ENCODE results near the gene PTPRT.

The PTPRT gene

DNA sequence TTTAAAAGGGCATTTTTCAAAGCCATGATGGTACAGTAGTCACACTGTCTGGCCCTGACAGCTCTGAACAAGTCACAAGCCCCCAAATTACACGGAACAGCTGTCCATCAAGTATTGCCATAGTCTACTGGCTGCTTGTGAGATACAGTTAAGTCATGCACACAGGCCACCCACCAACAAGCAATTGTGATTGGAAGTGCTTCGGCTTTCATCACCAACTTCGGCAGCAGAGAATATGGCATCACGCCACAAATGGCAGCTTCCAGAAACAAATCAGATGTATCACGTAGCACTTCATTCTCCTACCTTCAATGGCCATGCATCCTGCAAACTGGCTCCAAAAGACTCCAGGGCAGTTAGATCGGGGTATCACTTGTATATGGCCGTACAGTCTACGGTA is 160.5 kb downstream of the PTPRT start:
- no peak for DNase-seq (ENCODE audit: low read depth)

GRCh38 chr20:43028470-43028869 is 161.2 kb downstream of the PTPRT start:
- TF ChIP-seq, protein P1, sequence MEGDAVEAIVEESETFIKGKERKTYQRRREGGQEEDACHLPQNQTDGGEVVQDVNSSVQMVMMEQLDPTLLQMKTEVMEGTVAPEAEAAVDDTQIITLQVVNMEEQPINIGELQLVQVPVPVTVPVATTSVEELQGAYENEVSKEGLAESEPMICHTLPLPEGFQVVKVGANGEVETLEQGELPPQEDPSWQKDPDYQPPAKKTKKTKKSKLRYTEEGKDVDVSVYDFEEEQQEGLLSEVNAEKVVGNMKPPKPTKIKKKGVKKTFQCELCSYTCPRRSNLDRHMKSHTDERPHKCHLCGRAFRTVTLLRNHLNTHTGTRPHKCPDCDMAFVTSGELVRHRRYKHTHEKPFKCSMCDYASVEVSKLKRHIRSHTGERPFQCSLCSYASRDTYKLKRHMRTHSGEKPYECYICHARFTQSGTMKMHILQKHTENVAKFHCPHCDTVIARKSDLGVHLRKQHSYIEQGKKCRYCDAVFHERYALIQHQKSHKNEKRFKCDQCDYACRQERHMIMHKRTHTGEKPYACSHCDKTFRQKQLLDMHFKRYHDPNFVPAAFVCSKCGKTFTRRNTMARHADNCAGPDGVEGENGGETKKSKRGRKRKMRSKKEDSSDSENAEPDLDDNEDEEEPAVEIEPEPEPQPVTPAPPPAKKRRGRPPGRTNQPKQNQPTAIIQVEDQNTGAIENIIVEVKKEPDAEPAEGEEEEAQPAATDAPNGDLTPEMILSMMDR (conservative IDR thresholded peaks at IDR 0.05; ENCODE audit: low read length), result no peak
- no peak for DNase-seq (ENCODE audit: low read depth)
- no peak overlapping the region for H3K4me3 ChIP-seq (ENCODE audit: low read length)

More for the DNA sequence above, 160.5 kb downstream of the PTPRT start:
- TF ChIP-seq, protein P1 (conservative IDR thresholded peaks at IDR 0.05; ENCODE audit: low read length), result no peak
- no peak overlapping the region for H3K4me3 ChIP-seq (ENCODE audit: low read length)

DNA sequence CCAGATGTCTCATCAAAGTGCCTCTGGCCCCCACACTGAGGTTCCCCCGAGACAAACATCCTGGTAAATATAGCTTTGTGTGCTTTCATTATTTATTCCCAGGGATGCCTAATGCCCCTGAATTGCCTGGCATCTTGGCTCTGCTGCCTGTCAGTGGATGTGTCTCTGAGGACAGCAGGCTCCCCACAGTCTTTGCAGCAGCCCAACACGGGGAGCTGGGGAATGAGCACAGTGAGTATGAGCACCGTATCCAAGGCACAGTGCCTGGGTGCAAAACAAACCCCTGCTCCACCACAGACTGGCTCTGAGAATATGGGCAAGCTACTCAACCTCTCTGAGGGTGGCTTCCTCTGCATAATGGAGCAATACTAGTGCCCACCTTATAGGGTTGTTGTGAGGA is 165.9 kb downstream of the PTPRT start:
- TF ChIP-seq, protein P1 (conservative IDR thresholded peaks at IDR 0.05; ENCODE audit: low read length), result no peak
- no peak overlapping the region for H3K4me3 ChIP-seq (ENCODE audit: low read length)
- no peak for DNase-seq (ENCODE audit: low read depth)

DNA sequence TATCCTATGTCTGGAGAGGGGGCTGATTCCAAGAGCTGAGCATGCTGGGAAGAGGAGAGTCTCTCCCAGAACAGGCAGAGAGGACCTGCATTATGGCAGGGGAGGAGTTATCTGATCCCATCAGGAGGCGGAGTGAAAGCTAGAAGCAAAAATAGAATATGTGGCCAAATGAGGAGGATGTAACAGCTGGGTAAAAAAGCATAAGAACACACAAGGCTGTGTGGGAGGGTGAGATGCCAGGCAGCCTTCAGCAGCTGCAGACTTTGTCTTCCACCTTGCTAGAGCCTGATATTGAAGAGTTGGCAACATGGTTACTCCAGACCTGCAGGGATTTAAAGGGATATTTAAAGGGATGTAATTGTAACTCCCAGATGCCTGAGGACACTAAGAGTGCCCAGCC is 167.1 kb downstream of the PTPRT start:
- no peak for DNase-seq (ENCODE audit: low read depth)
- no peak overlapping the region for H3K4me3 ChIP-seq (ENCODE audit: low read length)
- TF ChIP-seq, protein P1 (conservative IDR thresholded peaks at IDR 0.05; ENCODE audit: low read length), result no peak

DNA sequence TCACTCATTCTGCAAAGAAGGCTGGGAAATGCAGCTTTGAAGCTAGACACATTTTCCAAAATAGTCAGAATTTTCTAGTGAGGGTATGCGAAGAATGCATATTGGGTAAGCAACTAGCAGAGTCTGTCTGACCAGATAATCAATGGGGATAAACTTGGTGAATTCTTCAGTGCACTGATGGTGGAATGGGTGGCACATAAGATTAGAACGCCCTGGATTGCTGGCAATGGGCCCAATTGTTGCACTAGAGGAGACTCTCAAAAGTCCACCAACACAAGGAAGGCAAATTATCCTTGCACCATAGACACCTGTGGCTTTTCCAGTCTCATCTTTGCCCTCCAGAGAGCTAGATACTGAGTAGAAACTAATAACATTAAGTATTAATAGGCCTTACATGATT is 167.6 kb downstream of the PTPRT start:
- DNase-seq (ENCODE audit: low read depth), result no peak
- TF ChIP-seq, protein P1 (conservative IDR thresholded peaks at IDR 0.05; ENCODE audit: low read length), result no peak
- no peak overlapping the region for H3K4me3 ChIP-seq (ENCODE audit: low read length)

DNA sequence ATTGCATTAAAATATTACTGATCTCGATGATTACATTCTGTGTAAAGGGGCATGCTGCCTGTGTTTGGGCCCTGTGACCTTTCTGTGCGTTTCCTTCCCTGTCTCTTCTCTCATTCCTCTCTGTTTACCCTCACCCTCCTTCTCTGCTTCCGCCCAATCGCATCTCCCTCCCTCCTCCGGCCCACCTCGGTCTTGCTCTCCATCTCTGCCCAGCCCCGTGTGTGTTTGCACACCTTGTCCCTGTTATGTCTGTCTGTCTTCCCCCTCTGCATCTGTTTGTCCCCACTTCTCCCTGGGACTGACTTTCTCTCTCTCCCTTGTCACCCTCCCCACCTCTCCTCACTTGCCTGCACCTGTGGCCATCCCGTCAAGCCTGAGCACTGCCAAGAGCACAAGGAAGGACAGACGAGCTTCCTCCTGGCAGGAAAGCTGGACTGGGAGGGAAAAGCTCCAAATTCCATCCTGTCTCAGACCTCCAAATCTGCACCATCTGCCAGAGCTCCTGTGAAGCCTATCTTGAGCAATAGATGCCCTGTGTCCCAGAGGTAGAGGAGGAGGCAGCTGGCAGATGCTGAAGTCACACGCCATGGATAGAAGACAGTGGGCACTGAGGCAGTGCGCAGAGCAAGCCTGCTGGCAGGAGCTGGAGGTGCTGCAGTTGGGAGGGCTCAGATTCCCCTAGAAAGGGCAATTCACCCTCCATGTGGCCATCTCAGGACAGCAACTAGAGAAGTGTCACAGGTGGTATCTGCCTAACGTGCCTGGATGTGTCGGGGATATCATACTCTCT is 172.3 kb downstream of the PTPRT start:
- DNase-seq (ENCODE audit: low read depth), result no peak
- H3K4me3 ChIP-seq (ENCODE audit: low read length), result no peak overlapping the region
- TF ChIP-seq, protein P1 (conservative IDR thresholded peaks at IDR 0.05; ENCODE audit: low read length), result no peak

- no peak overlapping the region for H3K4me3 ChIP-seq (ENCODE audit: low read length)
- no peak for DNase-seq (ENCODE audit: low read depth)
- TF ChIP-seq, protein P1 (conservative IDR thresholded peaks at IDR 0.05; ENCODE audit: low read length), result no peak
Measured at GRCh38 chr20:43016257-43016656, 173.4 kb downstream of the PTPRT start.

Measured in AG10803 (cell line).